Measurements from ENCODE around the gene NRDC.
"Not testable (repeated sequence)": the region's sequence is repeated elsewhere in the genome, so short reads cannot be mapped to it uniquely, and the experiment has no call there.

The NRDC gene

DNA sequence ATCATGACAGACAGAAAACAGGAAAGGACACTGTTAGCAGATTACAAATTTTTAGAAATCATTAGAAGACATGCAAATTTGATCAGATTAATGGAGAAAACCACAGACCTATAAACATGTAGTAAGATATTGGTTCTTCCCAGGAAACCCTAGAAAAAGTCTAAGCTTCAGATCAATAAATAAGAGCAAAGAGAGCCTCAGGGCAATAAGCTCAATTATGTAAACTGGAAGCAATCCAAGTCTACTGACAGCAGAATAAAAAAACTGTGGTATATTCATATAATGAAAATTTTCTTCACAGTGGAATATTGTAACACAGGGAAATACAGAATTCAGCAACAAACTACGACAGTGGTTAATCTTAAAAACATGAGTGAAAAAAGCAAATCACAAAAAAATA lies 36.3 kb downstream of the NRDC start:
- no peak for DNase-seq

DNA sequence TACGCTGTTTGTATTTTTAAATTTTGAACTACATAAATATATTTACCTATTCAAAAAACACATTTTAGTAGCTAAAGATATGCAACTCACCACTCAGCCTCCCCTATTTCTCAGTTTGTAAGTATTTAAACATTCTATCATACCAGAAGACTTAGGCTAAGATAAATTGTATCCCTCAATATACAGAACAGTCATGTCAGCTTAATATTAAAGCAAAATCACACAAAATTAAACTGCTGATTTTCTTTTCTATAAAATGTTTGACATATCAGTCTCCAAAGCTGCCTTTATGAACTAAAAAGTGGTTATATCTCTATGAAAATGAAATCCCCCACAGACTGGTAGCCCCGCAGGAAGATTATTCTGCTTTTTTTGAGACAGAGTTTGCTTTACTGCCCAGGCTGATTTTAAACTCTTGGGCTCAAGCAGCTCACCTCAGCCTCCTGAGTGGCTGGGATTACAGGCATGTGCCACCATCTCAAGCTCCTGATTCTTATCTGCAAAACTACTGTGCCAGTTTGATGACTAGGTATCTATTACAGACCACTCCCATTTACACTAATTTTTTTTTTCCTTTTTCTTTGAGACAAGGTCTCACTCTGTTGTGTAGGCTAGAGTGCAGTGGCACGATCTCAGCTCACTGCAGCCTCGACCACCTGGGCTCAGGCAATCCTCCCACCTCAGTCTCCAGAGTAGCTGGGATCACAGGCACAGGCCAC lies 37.6 kb downstream of the NRDC start:
- DNase-seq = no peak

DNA sequence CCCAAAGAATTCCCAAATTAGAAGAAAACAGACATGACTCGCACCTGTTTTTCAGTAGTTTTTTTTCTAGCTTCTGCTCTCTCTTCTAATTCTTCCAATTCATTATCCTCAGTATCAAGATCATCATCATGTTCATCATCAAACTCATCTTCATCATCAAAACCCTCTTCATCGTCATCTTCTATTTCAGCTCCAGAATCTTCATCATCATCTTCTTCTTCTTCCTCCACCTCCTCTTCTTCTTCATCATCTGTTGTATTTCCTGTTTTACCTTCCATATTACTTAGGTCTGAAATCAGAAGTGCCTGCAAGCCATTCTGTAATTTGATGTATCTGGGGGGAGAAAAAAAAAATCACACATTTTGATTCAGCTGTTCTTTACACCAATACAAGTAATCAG lies 38.3 kb downstream of the NRDC start:
- no peak for DNase-seq

DNA sequence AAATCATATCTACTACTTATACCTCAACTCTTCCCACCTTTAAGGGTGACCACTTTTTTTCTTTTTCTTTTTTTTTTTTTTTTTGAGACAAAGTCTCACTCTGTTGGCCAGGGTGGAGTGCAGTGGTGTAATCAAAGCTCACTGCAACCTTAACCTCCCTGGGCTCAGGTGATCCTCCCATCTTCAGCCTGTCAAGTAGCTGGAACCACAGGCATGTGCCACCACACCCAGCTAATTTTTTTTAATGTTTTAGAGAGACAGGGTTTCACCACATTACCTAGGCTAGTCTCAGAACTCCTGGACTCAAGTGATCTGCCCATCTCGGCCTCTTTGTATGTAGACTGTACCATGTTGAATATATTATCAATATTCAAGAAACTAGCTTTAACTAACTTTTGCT lies 39.4 kb downstream of the NRDC start:
- no peak for DNase-seq

DNA sequence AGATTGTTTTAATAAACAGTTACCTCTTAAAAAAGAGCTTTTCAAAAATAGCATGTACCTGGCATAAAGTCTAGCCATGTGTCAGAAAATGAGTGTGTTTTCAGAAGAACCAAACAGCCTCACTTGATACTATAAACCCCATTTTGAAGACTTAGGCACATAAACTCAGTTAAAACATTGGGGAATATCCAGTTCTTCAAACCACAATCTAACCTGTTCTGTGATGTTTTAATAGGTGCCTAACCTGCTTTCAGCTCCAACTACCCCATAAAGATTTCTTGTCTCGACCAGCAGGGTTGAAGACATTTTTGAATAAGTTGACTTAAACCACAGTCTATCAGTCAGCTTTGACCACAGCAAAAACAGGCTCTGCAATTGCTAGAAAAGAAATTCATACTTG lies 41.3 kb downstream of the NRDC start:
- no peak for DNase-seq

DNA sequence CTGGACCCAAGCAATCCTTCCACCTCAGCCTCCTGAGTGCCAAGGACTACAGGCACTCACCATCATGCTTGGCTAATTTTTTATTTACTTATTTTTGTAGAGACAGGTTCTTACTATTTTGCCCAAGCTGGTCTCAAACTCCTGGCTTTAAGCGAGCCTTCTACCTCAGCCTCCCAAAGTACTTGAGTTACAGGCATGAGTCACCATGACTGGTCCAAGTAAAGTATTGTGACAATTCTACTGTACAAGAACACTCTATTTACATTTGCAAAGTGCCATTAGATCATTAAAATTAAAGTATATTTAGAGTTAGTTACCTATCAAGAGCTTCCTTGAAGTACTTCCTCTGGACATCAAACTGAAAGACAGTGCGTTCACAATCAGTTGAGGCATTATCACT lies 44.8 kb downstream of the NRDC start:
- no peak for DNase-seq

DNA sequence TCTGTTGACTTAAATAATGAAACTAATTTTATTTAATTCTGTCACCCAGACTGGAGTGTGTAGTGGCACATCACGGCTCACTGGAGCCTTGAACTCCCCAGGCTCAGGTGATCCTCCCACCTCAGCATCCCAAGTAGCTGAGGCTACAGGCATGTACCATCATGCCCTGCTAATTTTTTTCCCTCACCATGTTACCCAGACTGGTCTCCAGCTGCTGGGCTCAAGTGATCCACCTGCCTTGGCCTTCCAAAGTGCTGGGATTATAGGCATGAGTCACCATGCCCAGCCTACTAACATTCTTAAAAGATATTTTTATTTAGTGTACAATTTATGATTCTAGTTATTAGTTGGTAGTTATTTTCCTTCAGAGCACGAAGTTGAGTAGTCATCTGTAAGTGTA lies 49.5 kb downstream of the NRDC start:
- DNase-seq = no peak

DNA sequence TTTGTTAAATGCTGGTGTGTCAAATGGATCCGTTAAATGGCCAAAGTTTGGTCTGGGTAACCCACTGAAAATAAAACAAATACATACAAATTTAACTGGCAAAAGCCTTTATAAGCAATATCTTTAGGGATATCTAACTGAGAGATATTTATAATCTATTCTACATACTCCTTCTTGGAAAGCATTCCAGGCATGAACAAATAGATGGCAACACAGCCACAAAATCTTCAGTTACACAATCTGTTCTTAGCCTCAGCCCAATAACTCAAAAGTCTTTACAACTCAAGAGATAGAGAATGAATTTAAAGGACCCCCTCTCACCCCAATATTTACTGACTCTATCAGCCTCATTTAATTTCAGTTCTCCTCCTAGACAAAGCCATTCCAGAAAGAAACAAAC lies 58.7 kb downstream of the NRDC start:
- no peak for DNase-seq

DNA sequence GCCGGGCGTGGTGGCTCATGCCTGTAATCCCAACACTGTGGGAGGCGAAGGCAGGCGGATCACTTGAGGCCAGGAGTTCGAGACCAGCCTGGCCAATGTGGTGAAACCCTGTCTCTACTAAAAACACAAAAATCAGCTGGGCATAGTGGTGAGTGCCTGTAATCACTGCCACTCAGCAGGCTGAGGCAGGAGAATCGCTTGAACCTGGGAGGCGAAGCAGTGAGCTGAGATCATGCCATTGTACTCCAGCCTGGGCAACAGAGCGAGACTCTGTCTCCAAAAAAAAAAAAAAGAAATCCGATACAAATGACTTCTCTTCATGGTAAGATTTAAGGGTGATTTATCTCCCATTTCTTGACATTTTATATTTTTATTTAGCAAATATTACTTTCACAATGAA lies 59.5 kb downstream of the NRDC start:
- DNase-seq = not testable (repeated sequence)

DNA sequence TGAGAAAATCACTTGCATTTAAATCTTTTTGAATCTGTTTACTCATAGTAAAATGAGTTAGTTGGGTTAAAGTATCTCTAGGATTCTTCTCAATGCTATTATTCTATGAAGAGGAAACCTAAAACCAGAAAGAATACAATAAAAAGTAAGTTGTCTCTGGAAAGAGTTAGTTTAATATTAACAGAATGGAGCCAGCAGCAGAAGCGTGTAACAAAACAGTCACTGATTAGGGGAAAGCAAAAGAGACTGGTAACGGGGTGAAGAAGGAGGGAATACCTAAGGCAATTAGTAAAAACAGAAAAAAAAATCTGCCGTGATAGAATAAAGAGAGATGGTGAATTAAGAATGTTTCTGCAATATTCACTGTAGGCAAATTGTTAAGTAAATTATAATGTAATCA lies 60.0 kb downstream of the NRDC start:
- no peak for DNase-seq

DNA sequence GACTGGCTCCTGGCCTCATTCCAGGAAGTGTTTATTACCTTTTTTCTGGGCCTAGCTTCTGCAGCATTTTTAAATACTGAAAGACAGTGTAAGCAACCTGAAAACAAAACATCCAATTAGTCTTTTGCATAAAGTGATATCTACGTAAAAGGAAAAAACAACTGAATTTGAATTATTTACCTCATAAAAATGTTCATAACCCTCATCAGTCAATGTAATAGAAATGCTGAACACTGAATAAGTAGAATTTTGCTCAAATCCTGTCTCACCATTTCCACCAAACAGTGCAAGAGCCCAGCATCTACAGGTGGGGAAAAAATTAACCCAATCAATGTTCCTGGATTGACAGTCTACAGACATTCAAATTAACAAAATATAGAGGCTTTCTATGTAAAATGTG lies 64.0 kb downstream of the NRDC start:
- DNase-seq = no peak

DNA sequence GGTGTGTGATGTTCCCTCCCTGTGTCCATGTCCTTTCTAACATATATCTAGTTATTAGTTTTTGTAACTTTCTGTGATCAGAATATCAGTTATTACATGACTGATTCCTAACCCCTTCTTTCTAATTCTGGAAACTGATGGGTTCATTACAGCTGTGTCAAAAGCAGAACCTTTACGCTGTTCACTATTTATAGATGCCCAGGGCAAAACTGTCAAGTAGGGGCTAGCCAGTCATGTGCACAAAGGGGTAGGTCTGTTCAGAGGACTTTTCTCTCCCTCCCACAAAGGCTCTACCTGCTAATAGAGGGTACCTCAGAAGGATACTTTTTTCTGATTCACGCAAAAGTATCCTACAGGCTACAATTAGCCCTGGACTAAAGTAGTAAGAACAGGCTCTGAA lies 79.2 kb downstream of the NRDC start:
- DNase-seq = no peak

DNA sequence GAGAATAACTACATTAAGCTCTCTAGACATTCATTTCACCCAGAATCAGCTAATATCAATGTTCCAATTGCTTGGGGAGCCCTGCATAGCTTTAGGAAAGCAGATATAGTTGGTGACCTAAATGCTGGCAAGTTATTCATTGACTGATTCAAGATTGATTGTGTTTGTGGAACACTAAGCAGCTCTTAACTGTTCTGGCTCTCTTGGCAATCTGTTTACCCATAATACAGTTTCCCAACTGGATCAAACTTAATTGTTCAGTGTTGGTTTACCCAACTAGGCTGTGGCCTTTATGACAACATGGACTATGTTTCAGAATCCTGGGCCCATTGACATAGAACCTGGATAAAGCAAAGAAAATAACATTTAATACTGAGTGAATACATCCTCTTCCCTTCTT lies 83.7 kb downstream of the NRDC start:
- no peak for DNase-seq

DNA sequence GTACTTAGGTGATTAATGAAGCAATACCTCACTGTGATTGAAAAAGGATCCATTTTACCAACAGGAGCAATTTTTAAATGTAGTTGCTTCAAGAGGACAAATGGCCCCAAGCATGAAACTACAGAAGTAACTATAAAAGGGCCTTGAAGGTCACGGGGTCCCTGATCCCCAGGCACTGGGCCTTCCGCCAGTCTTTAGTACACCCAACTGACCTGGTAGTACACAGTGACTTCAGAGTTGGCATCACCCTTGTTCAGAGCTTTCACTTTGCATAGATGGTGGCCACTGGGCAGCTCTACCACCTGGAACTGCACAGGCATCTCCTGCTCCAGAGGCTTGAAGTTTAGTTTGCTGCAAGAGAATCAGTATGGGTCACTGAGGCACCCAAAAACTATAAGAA lies 84.3 kb downstream of the NRDC start:
- DNase-seq = no peak

DNA sequence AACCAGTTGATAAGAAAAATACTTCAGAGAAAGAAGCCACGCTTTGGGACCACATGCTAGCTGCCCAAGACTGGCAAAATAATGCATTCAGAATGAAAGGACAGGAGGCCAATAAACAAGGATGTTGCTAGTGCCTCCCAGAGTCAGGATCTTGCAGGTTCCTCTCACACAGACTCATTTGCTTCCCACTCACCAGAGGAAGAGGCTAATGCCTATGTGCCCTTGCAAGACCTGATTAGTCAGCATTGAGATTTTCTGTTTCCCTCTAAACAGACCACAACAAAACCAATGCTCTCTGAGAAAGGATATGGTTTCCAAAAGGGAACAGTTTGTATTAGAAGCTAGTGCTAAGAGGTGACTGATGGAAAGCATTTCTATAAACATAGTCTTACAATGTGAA lies 85.7 kb downstream of the NRDC start:
- no peak for DNase-seq

DNA sequence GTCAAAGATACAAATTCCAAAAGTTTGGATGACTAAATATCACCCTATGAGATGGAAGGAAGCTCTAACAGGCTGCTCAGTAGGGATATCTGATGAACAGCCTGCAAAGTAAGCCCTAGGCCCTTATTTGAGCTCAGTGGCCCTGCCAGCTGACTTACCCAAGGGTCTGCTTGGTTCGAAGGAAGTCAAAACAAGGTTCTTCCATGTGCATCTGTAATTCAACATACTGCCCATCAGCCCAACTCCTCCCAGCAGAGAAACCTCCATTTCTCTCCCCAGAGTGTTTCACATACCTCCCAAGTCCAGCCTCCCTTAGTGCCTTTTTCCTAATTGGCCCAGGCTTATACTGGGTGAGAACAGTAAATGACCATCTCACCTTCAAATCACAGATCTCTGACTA lies 86.6 kb downstream of the NRDC start:
- no peak for DNase-seq

DNA sequence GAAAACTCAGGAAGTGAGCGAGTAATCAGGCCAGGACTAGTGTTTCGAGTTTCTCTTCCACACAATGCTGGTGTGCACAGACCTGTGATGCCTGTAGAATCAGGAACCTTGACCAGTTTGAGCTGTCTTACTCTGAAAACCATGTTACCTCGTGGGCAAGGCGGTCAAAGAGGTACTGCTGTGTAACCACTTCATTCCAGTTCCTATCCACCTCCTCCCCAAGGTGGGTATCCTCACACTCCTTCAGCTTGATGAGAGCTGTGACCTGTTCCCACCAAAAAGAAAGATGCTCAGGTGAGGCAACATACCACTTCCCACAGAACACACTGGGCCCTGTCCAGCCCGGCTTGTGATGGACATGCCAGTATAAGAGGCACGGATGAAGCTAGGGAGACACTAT lies 88.1 kb downstream of the NRDC start:
- DNase-seq = no peak

DNA sequence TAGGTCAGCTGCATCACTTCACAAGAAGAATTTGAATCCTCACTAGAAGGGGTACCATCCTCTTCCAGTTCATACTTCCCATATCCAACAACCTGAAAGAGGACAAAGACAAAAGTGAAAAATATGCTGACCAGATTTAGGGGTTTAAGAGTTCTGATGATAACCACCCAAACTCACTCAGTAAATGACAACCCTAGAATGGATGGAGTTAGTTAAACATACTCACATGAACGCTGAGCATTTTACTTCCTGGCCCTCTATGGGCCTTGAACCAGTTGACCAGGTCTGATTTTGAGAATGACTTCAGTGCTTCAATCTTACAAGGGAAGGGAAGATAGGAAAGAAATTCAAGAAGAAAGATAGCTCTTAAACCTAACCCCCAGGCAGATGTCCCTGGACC lies 89.2 kb downstream of the NRDC start:
- DNase-seq = no peak

DNA sequence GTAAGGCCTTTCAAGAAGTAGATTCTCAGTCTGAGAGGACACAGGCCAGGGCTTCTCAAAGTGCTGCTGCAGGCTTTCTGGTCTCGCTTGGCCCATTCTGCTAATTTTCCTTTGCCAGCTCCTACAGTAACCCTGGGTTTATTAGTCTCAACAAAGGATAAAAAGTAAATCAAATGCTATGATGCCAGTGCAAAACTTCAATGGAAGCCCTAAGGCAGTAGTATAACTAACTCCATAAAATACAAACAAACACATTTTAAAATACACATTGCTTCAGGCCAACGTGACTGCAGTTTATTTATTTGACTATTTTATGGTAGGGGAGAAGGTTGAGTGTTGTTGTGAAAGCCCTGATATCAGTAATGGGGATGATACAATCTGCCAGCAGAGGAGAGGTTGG lies 89.6 kb downstream of the NRDC start:
- DNase-seq = no peak

DNA sequence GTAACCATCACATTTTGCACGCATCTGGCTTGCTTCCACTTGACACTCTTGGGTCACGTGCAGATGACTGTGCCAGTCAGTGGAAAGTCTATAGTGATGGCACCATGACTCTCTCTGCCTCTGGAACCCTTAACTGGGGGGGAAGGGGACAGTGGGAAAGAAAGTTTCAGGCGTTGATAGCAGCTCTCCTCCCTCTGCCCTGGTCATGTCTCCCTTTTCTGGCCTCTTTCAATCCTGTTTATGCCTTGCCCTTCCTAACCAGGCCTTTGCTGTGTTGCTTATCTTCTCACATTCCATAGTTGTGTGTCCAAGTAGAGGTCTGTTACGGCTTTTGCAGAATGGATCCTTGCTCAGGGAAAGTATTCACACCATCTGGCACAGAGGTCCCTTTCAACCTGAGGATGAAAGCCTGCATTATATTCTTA lies 93.5 kb downstream of the NRDC start:
- no peak for DNase-seq

DNA sequence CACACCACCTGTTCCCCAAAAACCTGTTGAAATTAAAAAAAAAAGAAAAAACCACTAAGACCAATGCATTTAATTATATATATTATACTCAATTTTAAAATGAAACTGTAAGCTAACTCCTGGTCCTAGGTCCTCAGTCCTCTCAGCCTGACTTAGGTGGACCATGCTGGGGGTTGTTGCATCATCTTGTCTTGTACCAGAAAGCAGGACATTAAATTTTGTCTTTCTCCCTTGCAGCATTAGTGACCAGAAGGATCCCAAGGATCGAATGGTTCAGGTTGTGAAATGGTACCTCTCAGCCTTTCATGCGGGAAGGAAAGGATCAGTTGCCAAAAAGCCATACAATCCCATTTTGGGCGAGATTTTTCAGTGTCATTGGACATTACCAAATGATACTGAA lies 97.6 kb downstream of the NRDC start:
- no peak for DNase-seq

DNA sequence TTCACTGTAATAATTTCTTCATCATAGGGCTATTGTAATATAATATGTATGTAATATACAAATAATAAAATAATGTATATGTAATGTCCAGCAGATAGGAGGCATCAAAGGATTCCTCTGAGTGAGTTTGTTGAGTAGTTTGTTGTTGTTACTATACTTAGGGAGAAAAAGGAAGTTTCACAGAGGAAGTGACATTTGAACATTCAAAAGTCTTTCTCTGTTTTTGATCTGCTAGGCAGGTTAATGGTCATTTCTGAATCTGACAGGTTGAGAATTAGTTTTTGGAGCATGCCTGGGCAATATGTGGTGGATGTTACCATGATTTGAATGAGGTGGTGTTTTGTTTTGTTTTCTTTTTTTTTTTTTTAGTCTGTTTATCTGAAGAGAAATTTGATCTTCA lies 102.1 kb downstream of the NRDC start:
- DNase-seq = no peak

DNA sequence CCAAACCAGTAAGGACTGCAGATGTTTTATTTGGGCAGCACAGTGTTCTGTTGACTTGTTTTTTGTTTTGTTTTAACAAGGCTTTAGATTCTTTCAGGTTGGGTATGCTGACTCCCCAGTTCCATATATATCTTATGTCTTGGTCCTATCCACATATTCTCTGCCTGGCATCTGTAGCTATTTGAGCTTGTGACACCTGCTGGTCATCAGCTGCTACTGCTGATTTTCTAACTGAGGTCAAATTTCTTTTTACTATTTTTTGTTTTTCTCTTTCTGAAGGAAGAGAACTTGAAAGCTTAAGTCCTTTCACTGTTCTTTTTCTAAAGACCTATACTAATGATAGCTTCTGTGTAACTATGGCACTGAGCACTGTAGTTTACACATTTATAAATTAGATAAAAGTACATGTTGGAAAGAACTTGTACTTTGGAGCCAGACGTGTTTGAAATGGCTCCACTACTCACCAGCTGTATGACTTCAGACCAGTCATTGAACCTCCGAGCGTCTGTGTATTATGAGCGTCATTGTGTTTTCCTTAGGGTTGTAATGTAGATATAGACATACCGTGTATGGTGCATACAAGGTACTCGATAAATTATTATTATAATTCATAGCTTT lies 109.4 kb downstream of the NRDC start:
- DNase-seq = no peak

DNA sequence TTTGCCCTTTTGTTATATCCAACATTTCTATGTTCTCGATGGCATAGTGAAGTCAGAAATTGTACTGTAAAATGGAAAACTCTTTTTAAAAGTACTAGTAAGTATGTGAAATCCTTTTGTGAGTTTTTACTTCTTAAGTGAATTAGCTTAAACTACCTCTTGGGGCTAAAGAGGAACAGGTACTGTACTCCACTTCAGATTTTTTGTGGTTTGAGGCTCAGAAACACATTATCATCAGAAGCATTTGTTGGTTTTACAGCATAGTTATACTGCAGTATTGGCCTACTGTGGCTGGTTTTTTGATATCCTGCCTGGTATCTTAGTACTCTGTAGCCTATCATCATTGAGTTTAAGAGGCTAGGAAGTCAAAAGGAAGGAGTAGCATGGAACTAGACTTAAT lies 117.2 kb downstream of the NRDC start:
- no peak for DNase-seq

DNA sequence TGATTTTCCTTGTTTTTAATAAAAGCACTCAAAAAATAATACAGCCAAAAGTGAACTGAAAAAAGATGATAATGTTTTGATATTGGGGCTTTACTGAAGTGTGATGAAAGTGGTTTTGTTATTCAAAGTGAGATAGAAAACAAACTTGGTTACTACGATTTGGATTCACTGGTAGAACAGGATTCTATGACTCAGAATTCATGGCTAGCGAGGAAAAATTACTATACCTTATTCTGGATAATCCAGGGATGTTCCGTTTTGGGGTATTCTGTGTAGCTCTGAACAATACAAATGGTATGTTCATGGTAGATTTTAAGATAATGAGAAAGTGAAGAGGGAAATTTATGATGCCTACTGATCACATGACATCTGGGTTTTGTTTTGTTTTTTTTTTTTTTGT lies 117.7 kb downstream of the NRDC start:
- no peak for DNase-seq

Data from effector CD8-positive, alpha-beta T cell (primary cell).